HEK293 (cell line): ENCODE measurements around the gene KIF5A.

ENCODE experiments used
- KLF16 ChIP-seq: fragments of 450-650 bp; formaldehyde crosslinking; IDR thresholded peaks from 2 replicates; pipeline ENCODE4 v1.5.1; 2017; ENCODE audit warnings: missing biosample characterization, missing genetic modification characterization
- KLF17 ChIP-seq: fragments of 450-650 bp; formaldehyde crosslinking; IDR thresholded peaks from 2 replicates; pipeline ENCODE4 v1.5.1; 2016; ENCODE audit warnings: missing biosample characterization, missing genetic modification characterization
- KLF7 ChIP-seq: fragments of 450-650 bp; formaldehyde crosslinking; IDR thresholded peaks from 2 replicates; pipeline ENCODE4 v1.5.1; 2016; ENCODE audit warnings: missing biosample characterization, missing genetic modification characterization, borderline replicate concordance
- MEIS1 ChIP-seq: sonication (generic); formaldehyde crosslinking; IDR thresholded peaks from 2 replicates; pipeline ENCODE4 v1.8.1; 2022; ENCODE audit warnings: missing genetic modification reagents, mild to moderate bottlenecking, borderline replicate concordance
- OSR2 ChIP-seq: fragments of 450-650 bp; formaldehyde crosslinking; IDR thresholded peaks from 2 replicates; pipeline ENCODE4 v1.5.1; 2016; ENCODE audit warnings: missing biosample characterization, missing genetic modification characterization
- PATZ1 ChIP-seq: fragments of 450-650 bp; formaldehyde crosslinking; IDR thresholded peaks from 2 replicates; pipeline ENCODE4 v1.5.1; 2016; ENCODE audit warnings: missing biosample characterization, missing genetic modification characterization
- REST ChIP-seq: fragments of 450-650 bp; formaldehyde crosslinking; IDR thresholded peaks from 2 replicates; pipeline ENCODE4 v1.5.1; 2016; ENCODE audit warnings: missing biosample characterization, missing genetic modification characterization
- ZBTB6 ChIP-seq: fragments of 450-650 bp; formaldehyde crosslinking; IDR thresholded peaks from 2 replicates; pipeline ENCODE4 v1.5.1; 2017; ENCODE audit warnings: missing biosample characterization, missing genetic modification characterization
- ZBTB8A ChIP-seq: fragments of 450-650 bp; formaldehyde crosslinking; IDR thresholded peaks from 2 replicates; pipeline ENCODE4 v1.5.1; 2016; ENCODE audit warnings: missing biosample characterization, missing genetic modification characterization
- ZNF114 ChIP-seq: fragments of 450-650 bp; formaldehyde crosslinking; IDR thresholded peaks from 2 replicates; pipeline ENCODE4 v1.5.0; 2017; ENCODE audit warnings: missing biosample characterization, missing genetic modification characterization
- ZNF132 ChIP-seq: fragments of 450-650 bp; formaldehyde crosslinking; IDR thresholded peaks from 2 replicates; pipeline ENCODE4 v1.5.1; 2017; ENCODE audit warnings: missing biosample characterization, missing genetic modification characterization, borderline replicate concordance
- ZNF133 ChIP-seq: fragments of 450-650 bp; formaldehyde crosslinking; IDR thresholded peaks from 2 replicates; pipeline ENCODE4 v1.5.1; 2016; ENCODE audit warnings: missing biosample characterization, missing genetic modification characterization
- ZNF146 ChIP-seq: fragments of 450-650 bp; formaldehyde crosslinking; IDR thresholded peaks from 2 replicates; pipeline ENCODE4 v1.5.1; 2016; ENCODE audit warnings: missing biosample characterization, missing genetic modification characterization
- ZNF157 ChIP-seq: fragments of 450-650 bp; formaldehyde crosslinking; IDR thresholded peaks from 2 replicates; pipeline ENCODE4 v1.5.1; 2016; ENCODE audit warnings: missing biosample characterization, missing genetic modification characterization
- ZNF202 ChIP-seq: fragments of 450-650 bp; formaldehyde crosslinking; IDR thresholded peaks from 2 replicates; pipeline ENCODE4 v1.5.1; 2016; ENCODE audit warnings: missing biosample characterization, missing genetic modification characterization, borderline replicate concordance
- ZNF221 ChIP-seq: fragments of 450-650 bp; formaldehyde crosslinking; IDR thresholded peaks from 2 replicates; pipeline ENCODE4 v1.5.1; 2017; ENCODE audit warnings: missing biosample characterization, missing genetic modification characterization, borderline replicate concordance
- ZNF223 ChIP-seq: fragments of 450-650 bp; formaldehyde crosslinking; IDR thresholded peaks from 2 replicates; pipeline ENCODE4 v1.5.1; 2016; ENCODE audit warnings: missing biosample characterization, missing genetic modification characterization
- ZNF24 ChIP-seq: fragments of 450-650 bp; formaldehyde crosslinking; IDR thresholded peaks from 2 replicates; pipeline ENCODE4 v1.5.1; 2016; ENCODE audit warnings: missing biosample characterization, missing genetic modification characterization
- ZNF354C ChIP-seq: fragments of 450-650 bp; formaldehyde crosslinking; IDR thresholded peaks from 2 replicates; pipeline ENCODE4 v1.5.1; 2016; ENCODE audit warnings: missing biosample characterization, missing genetic modification characterization, low read depth, borderline replicate concordance
- ZNF362 ChIP-seq: fragments of 450-650 bp; formaldehyde crosslinking; IDR thresholded peaks from 2 replicates; pipeline ENCODE4 v1.5.1; 2016; ENCODE audit warnings: missing biosample characterization, missing genetic modification characterization
- ZNF404 ChIP-seq: fragments of 450-650 bp; formaldehyde crosslinking; IDR thresholded peaks from 2 replicates; pipeline ENCODE4 v1.5.1; 2017; ENCODE audit warnings: missing biosample characterization, missing genetic modification characterization
- ZNF416 ChIP-seq: fragments of 450-650 bp; formaldehyde crosslinking; IDR thresholded peaks from 2 replicates; pipeline ENCODE4 v1.5.1; 2016; ENCODE audit warnings: missing biosample characterization, missing genetic modification characterization
- ZNF433 ChIP-seq: fragments of 450-650 bp; formaldehyde crosslinking; IDR thresholded peaks from 2 replicates; pipeline ENCODE4 v1.5.1; 2016; ENCODE audit warnings: missing biosample characterization, missing genetic modification characterization, low read depth
- ZNF501 ChIP-seq: fragments of 450-650 bp; formaldehyde crosslinking; IDR thresholded peaks from 2 replicates; pipeline ENCODE4 v1.5.1; 2016; ENCODE audit warnings: missing biosample characterization, missing genetic modification characterization
- ZNF510 ChIP-seq: fragments of 450-650 bp; formaldehyde crosslinking; IDR thresholded peaks from 2 replicates; pipeline ENCODE4 v1.5.1; 2018; ENCODE audit warnings: mild to moderate bottlenecking, missing genetic modification characterization, missing biosample characterization; ENCODE audit not compliant: insufficient replicate concordance
- ZNF548 ChIP-seq: fragments of 450-650 bp; formaldehyde crosslinking; IDR thresholded peaks from 2 replicates; pipeline ENCODE4 v1.5.1; 2016; ENCODE audit warnings: missing biosample characterization, missing genetic modification characterization
- ZNF585B ChIP-seq: fragments of 450-650 bp; formaldehyde crosslinking; IDR thresholded peaks from 2 replicates; pipeline ENCODE4 v1.5.1; 2016; ENCODE audit warnings: missing biosample characterization, missing genetic modification characterization
- ZNF658 ChIP-seq: fragments of 450-650 bp; formaldehyde crosslinking; IDR thresholded peaks from 2 replicates; pipeline ENCODE4; 2016; ENCODE audit warnings: missing biosample characterization, missing genetic modification characterization
- ZNF677 ChIP-seq: fragments of 450-650 bp; IDR thresholded peaks from 2 replicates; pipeline ENCODE4 v1.5.0; 2018; ENCODE audit warnings: missing biosample characterization, mild to moderate bottlenecking, missing genetic modification characterization, moderate library complexity
- ZNF701 ChIP-seq: fragments of 450-650 bp; formaldehyde crosslinking; IDR thresholded peaks from 2 replicates; pipeline ENCODE4 v1.5.1; 2016; ENCODE audit warnings: missing biosample characterization, missing genetic modification characterization
- ZNF768 ChIP-seq: fragments of 450-650 bp; formaldehyde crosslinking; IDR thresholded peaks from 2 replicates; pipeline ENCODE4 v1.5.1; 2018; ENCODE audit warnings: missing biosample characterization, mild to moderate bottlenecking, missing genetic modification characterization
- ZNF830 ChIP-seq: fragments of 450-650 bp; IDR thresholded peaks from 2 replicates; pipeline ENCODE4 v1.5.0; 2018; ENCODE audit warnings: missing biosample characterization, missing genetic modification characterization, low read depth, mild to moderate bottlenecking, moderate library complexity
- ZSCAN23 ChIP-seq: fragments of 450-650 bp; formaldehyde crosslinking; IDR thresholded peaks from 2 replicates; pipeline ENCODE4 v1.5.1; 2016; ENCODE audit warnings: missing biosample characterization, missing genetic modification characterization

The KIF5A gene

GRCh38 chr12:57611108-57611826 lies 61.4 kb downstream of the KIF5A start, which contains the start of gene ARHGEF25 (continued):
- no peak for TF ChIP-seq ZNF658 (tag by site-specific recombination)
- TF ChIP-seq MEIS1 (CRISPR knock-in tag) = no peak
- TF ChIP-seq KLF17 (tag by site-specific recombination) = peak; percentile 89
- no peak for TF ChIP-seq ZNF548 (tag by site-specific recombination)
- TF ChIP-seq ZBTB8A (tag by site-specific recombination) = peak; percentile 48; the same call in 1 of the 2 replicates
- no peak for TF ChIP-seq ZNF510
- no peak for TF ChIP-seq ZNF114 (tag by site-specific recombination)
- TF ChIP-seq ZNF362 (tag by site-specific recombination) = no peak
- TF ChIP-seq ZNF354C = no peak
- TF ChIP-seq ZNF221 (tag by site-specific recombination) = no peak
- peak; percentile 91 for TF ChIP-seq PATZ1
- no peak for TF ChIP-seq ZNF768
- no peak for TF ChIP-seq OSR2 (tag by site-specific recombination)
- TF ChIP-seq ZNF677 (tag by site-specific recombination) = no peak
- no peak for TF ChIP-seq REST (tag by site-specific recombination)
- no peak for TF ChIP-seq ZNF416 (tag by site-specific recombination)
- TF ChIP-seq ZNF830 (tag by site-specific recombination) = no peak
- no peak for TF ChIP-seq ZNF132 (tag by site-specific recombination)
- TF ChIP-seq ZNF501 (tag by site-specific recombination) = peak; percentile 81
- TF ChIP-seq ZNF133 (tag by site-specific recombination) = no peak
- no peak for TF ChIP-seq ZNF585B (tag by site-specific recombination)
- peak; percentile 81; the same call in 1 of the 2 replicates for TF ChIP-seq KLF16 (tag by site-specific recombination)
- 0 out of 2 replicates have a peak, but pooled peaks have one; percentile 48 for TF ChIP-seq KLF7
- TF ChIP-seq ZNF404 (tag by site-specific recombination) = no peak
- TF ChIP-seq ZNF157 = no peak
- no peak for TF ChIP-seq ZNF202 (tag by site-specific recombination)
- TF ChIP-seq ZNF146 (tag by site-specific recombination) = peak; percentile 4; the same call in 1 of the 2 replicates
- 0 out of 2 replicates have a peak, but pooled peaks have one; percentile 17 for TF ChIP-seq ZSCAN23 (tag by site-specific recombination)
- no peak for TF ChIP-seq ZNF433 (tag by site-specific recombination)
- TF ChIP-seq ZBTB6 (tag by site-specific recombination) = peak; percentile 26; the same call in 1 of the 2 replicates
- TF ChIP-seq ZNF701 (tag by site-specific recombination) = no peak
- TF ChIP-seq ZNF223 (tag by site-specific recombination) = no peak
- no peak for TF ChIP-seq ZNF24
